DMS153 (cell line): Measurements from ENCODE around the gene CYP11A1.
"Not testable (repeated sequence)": the region's sequence is repeated elsewhere in the genome, so short reads cannot be mapped to it uniquely, and the experiment has no call there.

Experiments used
- DNase-seq: peaks from one replicate; lab custom pipeline; 2025; lab: John Stamatoyannopoulos, UW

Gene CYP11A1

DNA sequence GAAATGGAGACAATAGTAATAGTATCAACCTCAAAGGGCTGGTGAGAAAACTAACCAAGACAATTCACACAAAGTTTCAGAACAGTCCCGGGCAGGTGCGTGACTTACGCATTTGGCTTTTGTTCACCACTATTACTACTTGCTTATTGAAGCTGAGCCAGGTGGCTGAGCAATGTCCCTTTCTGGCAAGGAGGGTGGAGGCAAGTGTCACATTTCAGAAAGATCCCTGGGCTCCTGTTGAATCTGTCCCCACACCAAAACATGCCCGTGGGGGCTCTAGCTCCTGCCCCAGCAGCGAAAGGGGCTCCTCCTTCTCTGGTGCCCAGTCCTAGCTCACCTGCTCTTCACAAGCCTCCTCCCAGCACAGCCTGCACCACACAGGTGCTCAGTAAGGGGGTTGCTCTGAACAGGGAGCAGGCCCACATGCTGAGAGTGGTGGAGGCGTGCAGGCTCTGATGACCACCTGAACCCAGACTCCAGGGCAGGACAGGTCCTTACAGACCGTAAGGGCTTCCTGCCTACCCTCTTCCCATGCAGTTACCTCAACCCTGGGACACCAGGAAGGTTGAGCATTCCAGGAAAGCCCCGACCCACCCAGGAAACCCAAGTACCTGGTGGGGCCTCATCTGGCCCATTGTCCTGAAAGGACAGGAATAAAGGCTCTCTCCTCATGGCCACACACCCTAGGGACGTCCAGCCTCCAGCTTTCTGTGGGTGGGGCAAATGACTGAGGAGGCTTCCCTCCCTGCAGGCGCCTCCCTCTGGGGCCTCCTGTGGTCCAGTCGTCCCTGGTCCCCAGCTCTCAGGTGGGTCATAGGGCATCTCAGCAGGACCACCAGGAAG is 33.7 kb upstream of the CYP11A1 start:
- DNase-seq, result no peak

DNA sequence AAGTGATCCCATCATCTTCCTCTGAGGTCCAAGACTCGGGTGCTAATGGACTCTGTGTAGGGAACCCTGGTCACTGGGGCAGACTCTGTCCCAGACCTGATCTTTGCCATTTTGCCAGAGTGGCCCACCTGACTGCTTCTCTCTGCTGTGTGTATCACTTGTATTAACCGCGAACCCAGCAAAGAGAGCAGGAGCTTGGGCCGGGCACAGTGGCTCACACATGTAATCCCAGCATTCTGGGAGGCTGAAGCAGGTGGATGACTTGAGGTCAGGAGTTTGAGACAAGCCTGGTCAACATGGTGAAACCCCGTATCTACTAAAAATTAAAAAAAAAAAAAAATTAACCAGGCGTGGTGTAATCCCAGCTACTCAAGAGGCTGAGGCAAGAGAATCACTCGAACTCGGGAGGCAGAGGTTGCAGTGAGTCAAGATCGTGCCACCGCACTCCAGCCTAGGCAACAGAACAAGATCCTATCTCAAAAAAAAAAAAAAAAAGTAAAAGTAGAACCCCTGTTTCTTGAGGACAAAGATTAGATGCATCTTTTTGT is 32.9 kb upstream of the CYP11A1 start:
- no peak for DNase-seq

DNA sequence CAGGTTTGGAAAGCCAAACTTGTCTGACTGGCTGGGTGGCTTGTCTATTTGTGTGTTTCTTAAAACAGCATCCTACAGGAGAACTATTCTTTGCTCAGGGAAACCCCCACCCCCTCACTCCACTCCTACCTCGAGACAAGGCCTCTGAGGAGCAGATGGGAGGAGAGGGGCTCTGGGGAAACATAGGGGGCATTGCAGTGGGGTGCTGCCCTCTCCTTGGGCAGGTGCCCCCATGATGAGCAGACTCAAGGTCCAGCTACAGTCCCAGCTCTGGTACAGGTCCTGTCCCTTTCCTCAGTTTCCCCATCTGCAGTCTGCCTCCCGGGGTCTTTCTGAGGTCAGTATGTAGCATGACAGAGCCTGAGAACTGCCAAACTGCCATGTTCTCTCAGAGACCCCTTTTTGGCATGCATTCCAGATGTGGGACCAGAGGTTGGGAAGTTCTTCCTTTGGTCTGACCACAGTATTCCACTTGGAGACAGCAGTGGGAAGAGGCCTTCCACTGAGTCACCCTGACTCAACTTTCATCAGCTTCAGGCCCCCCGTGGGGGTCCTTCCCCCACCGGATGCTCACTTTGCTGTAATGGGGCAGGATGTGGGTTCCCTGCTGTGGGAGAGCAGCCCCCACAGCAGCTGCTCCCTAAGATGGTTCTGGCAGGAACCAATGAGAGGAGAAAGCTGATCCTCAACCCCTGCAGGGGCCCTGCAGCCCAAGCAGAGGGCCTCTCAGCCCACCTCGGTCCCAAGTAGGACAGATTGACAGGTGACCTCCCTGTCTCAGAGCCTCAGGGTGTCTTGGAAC is 32.3 kb upstream of the CYP11A1 start:
- no peak for DNase-seq

DNA sequence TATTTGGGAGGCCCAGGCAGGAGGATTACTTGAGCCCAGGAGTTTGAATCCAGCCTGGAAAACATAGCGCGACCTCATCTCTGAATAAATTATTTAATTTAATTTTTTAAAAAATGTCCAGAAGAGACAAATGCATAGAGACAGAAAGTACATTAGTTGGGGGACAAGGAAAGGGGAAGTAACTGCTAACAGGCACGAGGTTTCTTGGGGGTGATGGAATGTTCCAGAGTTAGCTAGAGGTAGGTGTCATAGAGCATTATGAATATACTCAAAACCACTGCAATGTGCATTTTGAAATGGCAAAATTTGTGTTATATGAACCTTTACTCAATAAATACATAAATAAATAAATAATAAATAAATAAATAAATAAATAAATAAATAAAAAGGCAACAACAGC is 31.7 kb upstream of the CYP11A1 start:
- DNase-seq, result no peak

DNA sequence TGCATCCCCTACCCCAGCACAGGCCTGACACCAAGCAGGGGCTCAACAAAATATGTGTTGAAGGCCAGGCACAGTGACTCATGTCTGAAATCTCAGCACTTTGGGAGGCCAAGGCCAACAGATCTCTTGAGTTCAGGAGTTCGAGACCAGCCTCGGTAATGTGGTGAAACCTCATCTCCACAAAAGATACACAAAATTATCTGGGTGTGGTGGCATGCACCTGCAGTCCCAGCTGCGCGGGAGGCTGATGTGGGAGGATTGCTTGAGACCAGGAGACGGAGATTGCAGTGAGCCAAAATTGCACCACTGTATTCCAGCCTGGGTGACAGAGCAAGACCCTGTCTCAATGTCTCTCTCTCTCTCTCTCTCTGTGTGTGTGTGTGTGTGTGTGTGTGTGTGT is 30.7 kb upstream of the CYP11A1 start:
- DNase-seq, result no peak

DNA sequence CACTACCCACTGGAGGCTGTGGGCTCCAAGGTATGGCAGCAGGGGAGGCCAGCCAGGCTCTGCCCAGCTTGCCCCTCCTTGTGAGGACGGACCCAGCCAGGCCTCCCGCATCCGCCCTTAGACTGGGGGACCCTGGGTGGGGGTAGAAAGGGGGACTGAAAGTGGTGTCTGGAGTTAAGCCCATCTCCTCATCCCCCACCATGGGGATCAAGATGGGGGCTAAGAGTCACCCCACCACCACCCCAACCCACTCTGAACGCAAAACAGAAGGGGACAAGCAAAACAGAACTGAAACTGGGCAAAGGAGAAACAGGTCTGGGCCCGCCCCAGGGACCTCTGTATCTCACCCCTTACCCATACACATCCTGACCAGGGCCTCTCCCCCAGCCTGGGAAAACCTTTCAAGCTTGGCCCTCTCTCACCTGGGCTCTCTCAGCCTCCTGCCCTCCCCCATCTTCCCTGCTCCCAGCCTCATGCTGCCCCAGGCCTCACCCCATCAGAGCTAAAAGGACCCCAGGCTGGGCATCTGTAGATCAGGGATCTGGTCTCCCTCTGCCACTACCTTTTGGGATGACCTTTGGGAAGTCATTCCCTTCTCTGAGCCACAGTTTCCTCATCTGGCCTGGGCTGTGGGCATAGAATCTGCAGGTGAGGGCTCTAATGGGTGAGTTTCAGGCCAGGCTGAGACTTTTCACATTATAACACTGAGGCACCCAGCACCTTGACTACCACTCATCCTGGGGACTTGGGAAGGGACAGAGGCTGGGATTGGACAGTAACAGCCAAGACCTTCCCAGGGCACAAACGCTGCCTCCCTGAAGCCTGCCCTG is 30.0 kb upstream of the CYP11A1 start:
- no peak for DNase-seq

DNA sequence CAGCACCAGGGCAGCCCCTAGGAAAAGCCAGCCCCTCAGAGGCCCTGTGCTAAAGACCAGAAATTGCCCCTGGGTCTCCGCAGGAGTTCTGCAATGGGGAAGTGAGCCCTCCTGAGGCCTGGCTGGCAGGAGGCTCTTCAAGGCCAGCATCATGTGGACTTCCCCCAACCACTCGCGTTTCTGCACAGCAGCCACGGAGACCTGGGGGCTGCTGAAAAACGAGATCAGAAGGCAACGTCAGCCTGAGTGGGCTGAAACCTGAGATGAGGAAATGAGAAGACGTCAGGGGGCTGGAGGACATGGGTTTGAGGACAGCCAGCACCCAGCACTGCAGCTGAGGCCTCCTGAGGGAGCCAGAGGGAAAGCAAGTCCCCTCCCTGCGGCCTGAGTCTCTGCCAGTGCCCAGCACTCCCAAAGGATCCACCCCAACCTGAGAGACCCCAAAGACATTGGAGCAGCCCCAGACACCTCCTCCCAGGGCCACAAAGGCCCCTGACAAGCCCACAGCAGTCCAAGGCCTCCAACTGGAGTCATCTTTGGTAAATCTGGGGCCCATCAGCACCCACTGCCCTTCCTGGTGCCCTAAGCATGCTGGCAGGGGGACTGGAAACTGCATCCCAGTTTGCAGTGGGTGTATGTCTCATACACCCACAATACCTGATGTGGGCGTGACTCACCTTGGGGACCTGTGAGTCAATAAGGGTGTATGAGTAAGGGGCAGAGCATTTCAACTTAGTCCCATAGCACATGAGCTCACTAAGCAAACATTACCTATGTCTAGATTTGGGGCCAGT is 29.2 kb upstream of the CYP11A1 start:
- DNase-seq, result no peak

DNA sequence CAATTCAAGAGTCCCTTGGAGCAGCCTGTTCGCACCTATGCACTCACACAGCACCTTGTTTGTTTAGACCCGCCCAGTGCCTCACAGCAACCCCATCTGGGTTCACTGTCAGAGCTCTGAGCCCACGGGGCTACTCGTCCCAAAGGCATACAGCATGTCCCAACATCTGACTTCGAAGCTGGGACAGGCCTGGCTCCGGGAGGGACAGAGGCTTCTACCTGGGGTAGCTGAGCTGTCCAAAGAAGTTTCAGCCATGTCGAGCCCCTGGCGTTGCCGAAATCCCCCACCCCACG is 28.6 kb upstream of the CYP11A1 start:
- no peak for DNase-seq

DNA sequence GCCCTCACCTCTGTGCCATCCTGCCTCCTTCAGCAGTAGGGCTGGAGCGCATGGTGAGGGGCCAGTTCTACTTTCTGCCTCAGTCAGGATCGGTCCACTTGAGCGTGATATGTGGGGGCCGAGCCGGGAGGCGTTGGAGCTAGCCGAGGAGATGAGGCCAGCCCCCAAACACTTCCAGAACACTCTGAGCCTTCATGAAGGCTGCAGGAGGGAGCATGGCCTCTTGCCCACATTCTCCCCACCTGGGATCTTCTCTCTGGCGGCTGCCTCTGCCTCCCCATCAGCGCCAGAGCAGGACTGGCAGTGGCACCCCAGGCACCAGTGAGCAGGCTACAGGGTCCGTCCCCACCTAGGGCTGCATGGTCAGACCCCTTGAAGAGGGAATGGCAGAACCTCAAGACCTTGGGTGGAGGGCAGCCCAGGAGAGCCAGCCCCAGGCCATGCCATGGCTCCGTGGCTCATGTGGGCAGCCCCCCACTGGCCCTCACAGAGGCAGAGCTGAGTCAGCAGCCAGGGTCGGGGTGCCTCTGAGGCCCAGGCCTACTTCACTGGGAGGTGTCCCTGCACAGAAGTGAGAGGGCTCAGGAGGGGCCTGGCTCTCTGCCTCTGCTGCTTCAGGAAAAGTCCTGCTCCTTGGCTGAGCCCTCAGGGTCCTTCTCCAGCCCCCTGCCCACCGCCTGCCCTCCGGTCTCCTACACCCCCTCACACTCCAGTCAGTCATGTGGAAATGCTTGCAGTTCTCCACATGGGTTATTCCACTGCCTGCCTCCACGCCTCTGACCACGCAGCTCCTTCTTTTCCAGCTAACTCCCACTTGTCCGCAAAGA is 28.1 kb upstream of the CYP11A1 start:
- DNase-seq, result no peak

DNA sequence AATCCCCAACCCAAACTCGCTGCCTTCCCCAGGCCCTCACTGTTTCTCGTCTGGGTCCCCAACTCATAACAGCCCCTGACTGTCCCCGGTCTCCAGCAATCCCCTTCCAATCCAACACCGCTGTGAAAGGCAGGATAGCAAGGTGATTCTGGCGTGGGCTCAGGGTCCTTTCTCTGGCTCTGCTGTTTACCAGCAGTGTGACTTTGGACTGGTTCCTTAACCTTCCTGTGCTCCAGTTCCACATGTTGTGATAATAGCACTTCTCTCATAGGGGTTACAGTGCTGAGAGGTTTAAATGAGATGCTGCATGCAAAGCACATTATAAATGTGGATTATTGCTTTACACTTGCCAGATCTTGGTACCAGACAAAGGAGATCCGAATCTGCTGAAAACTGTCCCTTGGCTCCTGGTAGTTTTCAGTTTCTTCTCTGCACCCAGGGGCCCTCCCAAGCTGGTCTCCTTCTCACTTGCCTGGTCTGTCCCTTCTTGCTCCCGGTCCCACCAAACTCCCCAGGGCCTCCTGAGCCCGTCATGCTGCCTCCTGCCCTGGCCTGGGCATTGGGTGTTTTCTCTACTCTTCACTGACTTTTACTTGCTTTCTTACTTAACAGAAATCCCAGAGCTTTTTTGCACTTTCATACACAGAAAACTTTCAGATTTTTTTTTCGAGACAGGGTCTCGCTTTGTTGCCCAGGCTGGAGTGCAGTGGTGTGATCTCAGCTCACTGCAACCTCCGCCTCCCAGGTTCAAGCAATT is 26.8 kb upstream of the CYP11A1 start:
- DNase-seq, result no peak

DNA sequence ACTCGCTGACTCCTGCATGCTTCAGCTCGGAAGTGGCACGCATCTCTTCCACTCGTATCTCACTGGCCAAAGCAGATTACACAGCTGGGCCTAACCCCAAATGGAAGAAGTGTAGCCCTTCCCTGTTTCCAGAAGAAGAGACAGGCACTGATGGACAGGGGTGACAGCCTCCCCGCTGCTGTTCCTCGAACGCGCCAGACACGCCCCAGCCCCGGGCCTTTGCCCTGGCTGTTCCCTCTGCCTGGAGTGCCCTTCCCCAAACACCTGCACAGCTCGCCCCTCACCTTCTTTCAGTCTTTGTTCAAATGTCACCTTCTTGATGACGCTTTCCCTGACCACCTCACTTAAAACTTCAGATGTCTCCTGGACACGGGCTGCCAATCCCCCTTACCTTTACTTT is 26.0 kb upstream of the CYP11A1 start:
- DNase-seq, result no peak

DNA sequence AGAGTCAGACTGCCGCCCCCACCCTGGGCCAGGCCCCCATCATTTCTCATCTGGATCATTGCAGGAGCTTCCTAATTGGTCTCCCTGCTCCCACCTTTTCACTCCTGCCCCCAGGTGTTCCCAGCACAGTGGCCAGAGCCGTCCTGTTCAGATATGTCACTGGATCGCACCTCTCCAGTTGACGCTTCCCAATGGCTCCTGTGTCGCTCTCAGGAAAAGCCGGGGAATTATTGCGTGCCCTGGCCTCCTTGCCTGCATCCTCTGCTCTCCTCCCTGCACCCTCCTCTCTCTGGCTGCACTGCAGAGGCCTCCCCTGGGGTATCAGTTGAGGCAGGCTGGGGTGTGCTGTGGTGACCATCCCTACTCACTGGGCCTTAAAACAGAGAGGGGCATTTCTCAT is 25.5 kb upstream of the CYP11A1 start:
- DNase-seq, result no peak

DNA sequence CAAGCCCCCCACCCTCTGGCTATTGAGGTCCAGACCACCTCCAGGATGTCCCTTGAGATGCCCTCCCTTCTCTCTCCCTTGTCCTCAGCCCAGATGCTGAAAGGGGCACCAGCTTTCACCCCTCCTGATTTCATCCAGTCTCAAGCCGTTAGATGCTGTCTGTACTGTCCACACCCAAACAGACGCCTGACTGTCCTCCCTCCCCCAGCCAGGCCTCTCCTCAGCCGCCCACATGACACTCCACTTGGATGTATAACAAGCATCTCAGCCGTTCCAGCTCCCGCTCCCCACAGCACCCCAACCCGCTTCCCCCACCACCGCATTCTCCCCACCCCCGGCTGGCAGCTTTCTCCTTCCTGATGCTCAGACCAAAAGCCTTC is 25.0 kb upstream of the CYP11A1 start:
- no peak for DNase-seq

DNA sequence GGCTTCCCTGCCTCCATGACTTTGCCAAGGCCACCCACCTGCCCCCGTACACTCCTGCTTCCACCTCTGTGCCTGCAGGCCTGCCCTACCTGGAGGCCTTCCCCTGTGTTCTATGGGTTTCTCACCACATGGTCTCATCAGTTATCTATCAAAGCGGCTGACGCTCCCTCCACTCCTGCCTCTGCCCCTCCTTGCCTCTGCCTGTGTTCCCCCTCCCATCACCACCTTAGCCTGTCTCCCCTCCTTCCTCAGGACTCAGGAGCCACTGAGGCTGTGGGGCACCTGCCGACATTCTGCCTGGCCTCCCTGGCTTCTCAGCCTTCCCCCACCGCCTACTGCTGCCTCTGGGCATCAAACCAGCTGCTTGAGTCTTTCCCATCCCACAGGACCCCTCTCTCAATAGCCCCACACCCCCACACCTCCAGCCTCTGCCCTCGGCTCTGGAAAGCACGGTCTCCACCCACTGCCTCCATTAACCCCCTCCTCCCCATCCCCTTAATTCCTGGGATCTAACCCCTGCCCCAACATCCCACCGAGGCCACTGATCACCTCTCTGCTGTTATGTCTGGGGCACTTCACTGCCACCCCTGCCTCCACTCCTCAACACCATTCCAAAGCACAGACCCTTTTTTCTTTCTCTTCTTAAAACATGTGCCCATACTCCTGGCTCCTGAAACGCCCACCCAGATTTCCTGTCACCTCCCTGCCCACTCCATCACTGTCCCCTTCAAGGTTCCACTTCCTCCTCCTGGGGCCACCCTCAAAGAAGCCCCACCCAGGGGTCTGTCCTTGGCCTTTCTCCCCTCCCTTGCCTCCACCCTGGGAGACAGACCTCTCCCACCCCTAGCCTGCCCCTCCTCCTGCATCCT is 24.4 kb upstream of the CYP11A1 start:
- no peak for DNase-seq

DNA sequence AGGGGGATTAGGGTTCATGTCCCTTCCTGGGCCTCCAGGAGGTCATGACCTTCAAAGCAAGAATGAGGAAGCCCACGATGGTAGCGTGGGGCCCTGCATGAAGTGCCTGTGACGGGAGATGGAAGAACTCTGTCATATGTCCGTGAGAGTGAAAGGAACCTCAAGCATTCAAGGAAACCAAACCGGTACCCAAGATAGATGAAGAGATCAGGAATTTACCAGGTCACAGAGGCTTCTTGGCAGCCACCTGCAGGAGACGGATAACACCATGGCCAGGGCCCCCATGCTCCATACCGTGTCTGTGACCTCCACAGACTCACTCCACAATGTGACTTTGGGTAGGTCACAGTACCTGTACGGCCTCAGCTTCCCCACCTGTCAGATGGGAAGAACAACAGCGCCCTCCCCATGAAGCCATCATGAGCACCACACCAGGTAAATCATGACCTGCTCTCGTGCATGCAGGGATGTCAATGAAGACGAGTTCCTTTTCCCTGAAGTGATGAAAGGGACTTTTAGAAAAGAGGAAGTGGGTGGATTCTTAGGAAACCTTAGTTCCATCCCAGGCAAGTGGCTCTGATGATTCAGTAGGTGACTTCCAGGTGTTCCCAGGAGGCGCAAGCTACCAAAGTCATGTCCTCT is 23.3 kb upstream of the CYP11A1 start:
- no peak for DNase-seq

DNA sequence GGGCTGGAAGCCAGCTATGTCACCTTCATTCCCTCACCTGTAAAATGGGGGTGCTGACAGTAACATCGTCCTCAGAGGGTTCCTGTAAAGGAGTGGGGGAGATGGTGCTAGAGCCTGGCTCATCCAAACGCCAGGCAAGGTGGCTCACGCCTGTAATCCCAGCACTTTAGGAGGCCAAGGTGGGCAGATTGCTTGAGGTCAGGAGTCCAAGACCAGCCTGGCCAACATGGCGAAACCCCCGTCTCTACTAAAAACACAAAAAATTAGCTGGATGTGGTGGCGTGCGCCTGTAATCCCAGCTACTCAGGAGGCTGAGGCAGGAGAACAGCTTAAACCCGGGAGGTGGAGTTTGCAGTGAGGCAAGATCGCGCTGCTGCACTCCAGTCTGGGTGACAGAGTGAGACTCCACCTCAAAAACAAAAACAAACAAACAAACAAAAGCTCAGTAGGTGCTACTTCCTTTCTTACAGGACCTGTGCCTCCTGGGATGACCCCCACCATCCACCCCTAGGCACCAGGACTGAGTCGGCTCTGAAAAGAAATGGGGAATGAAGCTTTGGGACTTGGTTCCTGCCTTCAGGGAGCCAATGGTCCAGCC is 22.7 kb upstream of the CYP11A1 start:
- DNase-seq, result not testable (repeated sequence)

DNA sequence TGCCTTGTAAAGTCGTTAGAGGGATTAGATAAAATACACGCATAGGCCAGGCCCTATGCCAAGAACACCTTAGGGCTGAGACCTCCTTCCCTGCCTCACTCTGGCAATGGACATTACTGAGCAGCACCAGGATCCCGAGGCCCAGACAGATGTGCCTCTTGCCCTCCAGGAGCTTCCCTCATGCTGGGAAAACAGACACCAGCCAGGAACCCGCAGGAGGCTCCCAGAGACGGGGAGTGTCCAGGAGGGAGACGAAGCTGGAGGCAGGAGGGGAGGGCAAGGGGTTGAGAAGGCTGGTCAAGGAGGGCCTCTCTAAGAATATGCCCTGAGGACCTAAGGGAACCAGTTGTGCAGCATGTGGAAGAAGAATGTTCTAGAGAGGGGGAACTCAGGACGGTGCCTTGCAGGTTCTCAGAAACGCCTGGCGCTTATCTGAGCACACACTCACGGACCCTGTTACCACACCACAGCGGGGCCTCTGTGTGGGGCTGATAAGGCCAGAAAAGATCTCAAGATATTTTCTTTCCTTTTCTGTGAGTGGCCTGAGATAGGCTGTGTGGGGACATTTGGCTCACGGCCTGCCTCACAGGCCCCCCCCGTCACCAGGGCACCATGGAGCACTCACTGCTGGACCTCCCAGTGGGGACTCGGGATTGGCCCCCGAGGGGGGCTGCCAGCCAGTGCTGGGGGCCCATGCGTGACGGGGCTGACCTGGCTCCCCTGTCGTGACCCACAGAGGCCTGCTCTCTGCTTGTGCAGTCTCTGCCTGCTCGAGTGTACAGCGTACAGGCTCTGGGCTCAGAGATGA is 22.0 kb upstream of the CYP11A1 start:
- DNase-seq, result no peak
